Activated T-helper 1 cell treated with Interleukin-2 at 50 U/mL for 16 hours (primary cell): Measurements from ENCODE around the gene MAP7D1.
"Not testable (repeated sequence)": the region's sequence is repeated elsewhere in the genome, so short reads cannot be mapped to it uniquely, and the experiment has no call there.

Experiments
- DNase-seq: peaks from one replicate; pipeline ENCODE4 v3.0.0-alpha.2; 2020; ENCODE audit warnings: low read depth

MAP7D1 gene

DNA sequence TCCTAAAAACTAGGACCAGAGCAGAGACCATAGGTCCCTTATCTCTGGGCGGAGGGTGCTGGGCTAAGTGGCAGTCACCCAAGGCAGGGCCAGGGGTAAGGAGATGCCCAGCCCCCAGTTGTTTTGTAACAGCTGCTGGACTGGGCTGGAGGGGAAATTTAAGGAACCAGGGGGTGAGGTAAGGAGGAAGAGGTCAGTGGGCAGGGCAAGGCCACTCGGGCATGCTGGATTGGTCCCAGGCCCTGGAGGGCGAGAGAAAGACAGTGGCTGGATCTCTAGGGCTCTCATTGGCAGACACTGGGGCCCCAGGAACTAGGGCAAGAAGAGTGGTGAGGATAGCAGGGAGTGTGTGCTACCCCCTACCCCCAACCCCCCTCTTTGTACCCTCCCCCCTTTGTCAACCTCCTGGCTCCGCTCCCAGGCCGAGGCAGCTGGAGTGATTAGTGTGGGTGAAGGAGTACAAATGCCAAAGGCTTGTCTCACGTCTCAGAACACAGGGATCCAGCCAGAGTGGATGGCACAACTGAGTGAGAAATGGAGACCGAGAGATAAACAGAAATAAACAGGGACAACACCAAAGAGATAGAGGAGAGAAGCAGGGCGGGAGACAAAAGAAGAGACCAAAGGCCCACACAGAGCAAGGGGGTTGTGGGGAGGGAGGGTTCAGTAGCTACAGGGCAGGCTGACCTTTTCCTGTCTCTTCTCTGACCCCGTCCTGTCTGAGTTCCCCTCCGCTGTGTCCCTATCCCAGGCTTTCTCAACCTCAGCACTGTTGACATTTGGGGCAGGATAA, 47.8 kb downstream of the MAP7D1 start:
- no peak for DNase-seq

DNA sequence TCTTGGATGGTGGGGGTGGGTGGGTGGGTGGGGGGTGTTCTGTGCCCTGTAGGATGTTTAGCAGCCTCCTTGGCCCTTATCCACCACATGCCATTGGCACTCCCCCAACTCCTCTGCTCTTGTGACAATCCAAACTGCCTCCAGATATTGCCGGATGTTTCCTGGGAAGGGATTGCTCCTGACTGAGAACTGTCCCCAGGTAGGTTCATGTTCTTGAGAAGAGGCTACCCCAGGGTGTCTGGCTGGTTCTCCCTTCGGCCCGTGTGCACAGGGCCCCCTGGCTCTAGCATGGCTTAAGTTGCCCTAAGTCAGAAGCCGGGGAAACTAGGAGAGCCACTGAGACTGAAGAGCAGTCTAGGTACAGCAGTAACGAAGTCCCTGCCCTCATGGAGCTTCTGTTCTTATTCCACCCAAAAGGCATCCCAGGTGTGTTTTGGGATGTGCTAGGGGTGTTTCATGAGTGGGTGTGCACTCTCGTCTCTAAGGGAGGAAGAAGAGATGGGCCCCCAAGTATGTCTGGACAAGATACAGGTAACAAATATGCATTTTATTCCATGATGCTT, 48.5 kb downstream of the MAP7D1 start:
- DNase-seq = no peak

- no peak for DNase-seq
Measured at GRCh38 chr1:36206323-36206858, 50.4 kb downstream of the MAP7D1 start.

GRCh38 chr1:36207339-36207738, 51.4 kb downstream of the MAP7D1 start:
- DNase-seq = no peak

DNA sequence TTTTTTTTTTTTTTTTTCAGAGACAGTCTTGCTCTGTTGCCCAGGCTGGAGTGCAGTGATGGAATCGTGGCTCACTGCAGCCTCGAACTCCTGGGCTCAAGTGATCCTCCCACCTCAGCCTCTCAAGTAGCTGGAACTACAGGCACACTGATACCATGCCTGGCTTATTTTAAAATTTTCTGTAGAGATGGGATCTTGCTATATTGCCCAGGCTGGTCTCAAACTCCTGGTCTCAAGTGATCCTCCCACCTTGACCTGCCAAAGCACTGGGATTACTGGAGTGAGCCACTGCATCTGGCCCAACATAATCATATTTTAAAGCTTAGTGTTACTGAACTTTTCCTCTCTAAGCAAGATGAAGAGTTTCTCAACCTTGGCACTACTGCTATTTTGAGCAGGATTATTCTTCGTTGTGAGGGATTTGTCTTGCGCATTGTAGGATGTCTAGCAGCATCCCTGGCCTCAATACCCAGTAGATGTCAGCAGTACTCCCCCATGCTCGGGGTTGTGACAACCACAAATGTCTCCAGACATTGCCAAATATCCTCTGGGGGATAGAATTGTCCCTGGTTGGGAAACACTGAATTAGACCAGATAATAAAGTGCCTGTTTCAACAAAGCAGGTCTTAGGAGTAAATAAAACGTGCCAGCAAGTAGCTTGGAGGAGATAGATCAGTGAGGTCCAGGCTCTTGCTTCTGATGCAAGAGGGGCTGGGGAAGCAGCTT, 53.2 kb downstream of the MAP7D1 start:
- DNase-seq = no peak

- no peak for DNase-seq
Measured at GRCh38 chr1:36211307-36211706, 55.3 kb downstream of the MAP7D1 start.

- DNase-seq = no peak
Measured at GRCh38 chr1:36211841-36212240, 55.9 kb downstream of the MAP7D1 start.

DNA sequence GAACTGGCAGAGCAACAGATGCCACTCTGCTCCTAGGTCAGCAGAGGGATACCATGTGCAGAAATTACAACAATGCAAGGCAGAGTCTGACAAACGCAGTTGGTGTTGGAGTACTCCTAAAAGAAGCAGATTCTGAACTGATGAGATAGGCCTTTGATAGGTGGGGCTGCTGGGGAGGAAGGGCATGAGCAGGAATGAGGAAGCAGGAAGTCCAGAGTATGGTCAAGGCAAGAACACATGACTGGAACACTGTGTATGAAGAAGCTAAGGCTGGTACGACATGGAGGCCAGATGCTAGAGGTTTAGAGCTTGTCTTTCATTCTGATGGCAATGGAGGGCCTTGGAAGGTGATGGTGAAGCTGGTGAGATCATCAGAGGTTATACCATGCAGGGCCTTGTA, 56.8 kb downstream of the MAP7D1 start:
- DNase-seq = no peak

GRCh38 chr1:36217670-36218069, 61.7 kb downstream of the MAP7D1 start:
- DNase-seq = no peak

- not testable (repeated sequence) for DNase-seq
Measured at GRCh38 chr1:36221901-36222300, 65.9 kb downstream of the MAP7D1 start.

DNA sequence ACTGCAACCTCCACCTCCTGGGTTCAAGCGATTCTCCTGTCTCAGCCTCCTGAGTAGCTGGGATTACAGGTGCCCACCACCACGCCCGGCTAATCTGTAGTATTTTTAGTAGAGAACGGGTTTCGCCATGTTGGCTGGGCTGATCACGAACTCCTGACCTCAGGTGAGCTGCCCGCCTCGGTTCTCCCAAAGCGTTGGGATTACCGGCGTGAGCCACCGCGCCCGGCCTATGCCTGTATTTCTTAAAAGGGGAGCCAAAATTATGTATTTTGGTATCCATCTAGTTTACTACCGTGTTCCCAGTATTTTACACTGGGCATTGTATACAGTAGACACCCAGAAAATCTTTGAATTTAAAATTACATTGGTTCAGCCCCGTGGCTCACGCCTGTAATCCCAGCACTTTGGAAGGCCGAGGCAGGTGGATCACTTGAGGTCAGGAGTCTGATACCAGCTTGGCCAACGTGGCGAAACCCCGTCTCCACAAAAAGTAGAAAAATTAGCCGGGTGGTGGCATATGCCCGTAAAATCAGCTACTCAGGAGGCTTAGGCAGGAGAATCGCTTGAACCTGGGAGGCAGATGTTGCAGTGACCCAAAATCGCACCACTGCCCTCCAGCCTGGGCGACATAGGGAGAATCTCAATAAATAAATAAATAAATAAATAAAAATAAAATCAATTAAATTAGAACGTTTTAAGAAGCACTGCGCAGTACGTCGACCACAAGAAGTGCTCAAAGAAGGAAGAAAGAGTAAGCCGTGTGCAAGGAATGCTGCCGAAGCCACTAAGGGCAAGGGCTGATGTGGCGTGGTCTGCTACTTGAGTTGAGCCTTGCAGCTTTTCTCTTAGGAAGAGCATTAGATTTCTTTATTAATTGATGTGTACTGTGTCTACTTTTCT, 66.8 kb downstream of the MAP7D1 start:
- no peak for DNase-seq

- no peak for DNase-seq
Measured at GRCh38 chr1:36223381-36223995, 67.5 kb downstream of the MAP7D1 start.

DNA sequence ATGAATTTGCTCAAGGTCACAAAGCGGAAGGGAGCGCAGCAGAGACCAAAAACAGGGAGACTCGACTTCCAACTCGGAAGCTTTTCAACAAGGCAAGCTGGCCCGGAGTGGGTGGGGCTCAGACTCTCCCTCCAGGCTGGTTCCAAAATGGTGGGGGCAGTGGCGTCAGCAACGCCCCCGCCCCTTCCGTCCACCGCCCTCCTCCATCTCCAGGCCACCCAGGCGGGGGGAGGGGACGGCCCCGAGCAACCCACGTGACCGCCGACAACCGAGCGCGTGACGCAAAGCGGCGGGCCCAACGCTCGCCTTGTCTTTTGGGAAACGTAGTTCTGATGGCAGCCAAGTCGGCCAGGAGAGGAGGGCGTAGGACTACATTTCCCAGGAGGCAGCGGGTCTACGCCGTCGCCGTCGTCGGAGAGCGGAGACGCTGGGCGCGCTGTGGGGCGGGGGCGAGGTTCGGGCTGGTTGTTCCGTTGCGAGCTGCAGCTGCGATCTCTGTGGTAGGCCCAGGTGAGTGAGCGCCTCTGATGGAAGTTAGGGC, 68.1 kb downstream of the MAP7D1 start, which contains the start of gene THRAP3:
Gene THRAP3 (plus strand): TSS at position 448 of the 541 bp plus-strand sequence. CDS start 58,121 bp downstream, outside the sequence.
- DNase-seq = peak; percentile 100

DNA sequence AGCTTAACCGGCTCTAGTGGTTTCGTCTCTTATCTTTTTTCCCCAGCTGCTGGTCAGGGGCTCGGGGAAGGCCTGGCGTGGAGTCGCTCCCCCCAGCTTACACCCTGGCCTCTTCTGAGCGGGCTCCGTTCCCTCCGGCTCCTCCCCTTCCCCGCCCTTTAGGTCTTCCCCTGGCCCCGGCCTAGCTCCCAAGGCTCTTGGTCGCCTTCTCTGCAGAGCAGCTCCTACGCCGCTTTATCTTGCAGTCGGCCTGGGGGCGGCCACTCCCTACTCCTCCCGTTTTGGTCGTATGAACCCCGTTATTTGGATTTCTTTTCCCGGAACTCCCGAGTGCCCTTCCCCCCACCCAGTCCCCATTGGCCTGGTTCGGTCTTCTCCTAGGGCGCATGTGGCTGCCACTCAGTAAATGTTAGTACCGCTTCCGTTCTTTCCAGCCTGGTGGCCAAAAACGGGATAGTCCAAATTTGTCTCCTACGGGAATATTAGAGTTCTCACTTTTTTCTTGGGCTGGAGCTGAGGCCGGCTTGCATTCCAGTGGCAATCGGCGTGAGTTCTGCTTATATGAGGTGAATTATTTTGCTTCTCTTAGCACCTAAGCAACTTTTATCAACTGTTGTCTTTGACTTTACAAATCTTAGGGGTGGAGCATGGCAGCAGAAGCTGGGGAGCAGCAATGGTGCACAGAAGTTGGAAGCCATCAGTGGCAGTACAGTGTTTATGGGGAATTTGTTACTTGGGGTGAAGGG, 68.8 kb downstream of the MAP7D1 start:
- DNase-seq = no peak

- DNase-seq = no peak
Measured at GRCh38 chr1:36225283-36225899, 69.4 kb downstream of the MAP7D1 start.

GRCh38 chr1:36230279-36230678, 74.3 kb downstream of the MAP7D1 start:
- DNase-seq = not testable (repeated sequence)
